Chondrocyte (in vitro differentiated cells): Measurements from ENCODE around the gene ABLIM1. TPM values are rescaled to one million over a fixed set of nuclear protein-coding genes. Genes with fewer than 3 reads are reported as not detected.

Experiments
- DNase-seq: peaks from one replicate; pipeline ENCODE4 v3.0.0; 2021; ENCODE audit warnings: mixed read lengths, low spot score
- H3K27ac Mint-ChIP-seq: one replicate; pipeline ENCODE4 v1.8.0; 2021; ENCODE audit warnings: mild to moderate bottlenecking, moderate library complexity, mixed read lengths; ENCODE audit not compliant: unreplicated experiment
- H3K27me3 Mint-ChIP-seq: 2 replicates; pipeline ENCODE4 v1.8.0; 2021; ENCODE audit warnings: low read depth, mixed read lengths
- H3K36me3 Mint-ChIP-seq: 2 replicates; pipeline ENCODE4 v1.8.0; 2021; ENCODE audit warnings: low read depth, mixed read lengths
- H3K4me1 Mint-ChIP-seq: 2 replicates; pipeline ENCODE4 v1.8.0; 2021; ENCODE audit warnings: low read depth, mild to moderate bottlenecking, mixed read lengths
- H3K4me3 Mint-ChIP-seq: one replicate; pipeline ENCODE4 v1.8.0; 2021; ENCODE audit warnings: mild to moderate bottlenecking, moderate library complexity, mixed read lengths; ENCODE audit not compliant: unreplicated experiment
- H3K9me3 Mint-ChIP-seq: 2 replicates; pipeline ENCODE4 v1.8.0; 2021; ENCODE audit warnings: low read depth, mixed read lengths
- CTCF ChIP-seq: fragments of 200-600 bp; sonication (generic); IDR thresholded peaks from 2 replicates; pipeline ENCODE4 v1.5.0; 2021; ENCODE audit warnings: antibody characterized with exemption, mild to moderate bottlenecking, moderate library complexity
- total RNA-seq: library from RNA; stranded (reverse); gene quantifications from 3 replicates; pipeline ENCODE4 v1.2.1, GENCODE V29; 2021

ABLIM1 gene
- total RNA-seq, 1 donor from 2014 or later, result 15.7 TPM

GRCh38 chr10:114436941-114437340, 221.1 kb downstream of the ABLIM1 start:
- DNase-seq, result no peak
- Mint-ChIP-seq H3K4me1 (no peaks in the 10 kb centered on the region), H3K36me3 (peaks cover 18% of the 10 kb centered on the region), H3K27me3 (no peaks in the 10 kb centered on the region), H3K27ac (no peak overlapping the region), H3K9me3 (no peaks in the 10 kb centered on the region), H3K4me3 (no peak overlapping the region)
- no peak for TF ChIP-seq CTCF

GRCh38 chr10:114432566-114433093, 225.4 kb downstream of the ABLIM1 start:
- DNase-seq, result no peak
- Mint-ChIP-seq H3K4me1 (no peaks in the 10 kb centered on the region), H3K9me3 (no peaks in the 10 kb centered on the region), H3K4me3 (no peak overlapping the region), H3K36me3 (peaks cover 3% of the 10 kb centered on the region), H3K27me3 (peaks cover 2% of the 10 kb centered on the region), H3K27ac (no peak overlapping the region)
- TF ChIP-seq CTCF, result no peak

- no peak for TF ChIP-seq CTCF
- H3K27ac Mint-ChIP-seq, result no peak overlapping the region
- H3K4me3 Mint-ChIP-seq, result no peak overlapping the region
- H3K4me1 Mint-ChIP-seq, result no peaks in the 10 kb centered on the region
- H3K36me3 Mint-ChIP-seq, result peaks cover 2% of the 10 kb centered on the region
- DNase-seq, result no peak
- H3K27me3 Mint-ChIP-seq, result peaks cover 2% of the 10 kb centered on the region
- H3K9me3 Mint-ChIP-seq, result no peaks in the 10 kb centered on the region
Observed at GRCh38 chr10:114431414-114432135, 226.5 kb downstream of the ABLIM1 start.

- DNase-seq, result no peak
- Mint-ChIP-seq H3K36me3 (peaks cover 2% of the 10 kb centered on the region), H3K27ac (no peak overlapping the region), H3K4me1 (no peaks in the 10 kb centered on the region), H3K4me3 (no peak overlapping the region), H3K27me3 (peaks cover 2% of the 10 kb centered on the region), H3K9me3 (no peaks in the 10 kb centered on the region)
- no peak for TF ChIP-seq CTCF
Observed at GRCh38 chr10:114430688-114431413, 227.2 kb downstream of the ABLIM1 start.

GRCh38 chr10:114429581-114430335, 228.3 kb downstream of the ABLIM1 start:
- DNase-seq, result no peak
- Mint-ChIP-seq H3K4me3 (no peak overlapping the region), H3K4me1 (no peaks in the 10 kb centered on the region), H3K27me3 (peaks cover 2% of the 10 kb centered on the region), H3K36me3 (peaks cover 2% of the 10 kb centered on the region), H3K9me3 (no peaks in the 10 kb centered on the region), H3K27ac (no peak overlapping the region)
- no peak for TF ChIP-seq CTCF
